Erythroblast (primary cell): ENCODE measurements around the gene SCAI.
"Not testable (repeated sequence)": the region's sequence is repeated elsewhere in the genome, so short reads cannot be mapped to it uniquely, and the experiment has no call there.

Experiments used
- DNase-seq, 2 experiments: peaks; one replicate each; lab custom pipeline; 2025; lab: John Stamatoyannopoulos, UW
- GATA1 ChIP-seq: IDR thresholded peaks from 2 replicates; pipeline ENCODE4 v1.6.1; 2011; ENCODE audit warnings: low read depth, mild to moderate bottlenecking, control low read depth, low read length, moderate library complexity
- POLR2A ChIP-seq: IDR thresholded peaks from 2 replicates; pipeline ENCODE4 v1.6.1; 2011; ENCODE audit warnings: mild to moderate bottlenecking, low read length

Gene SCAI

DNA sequence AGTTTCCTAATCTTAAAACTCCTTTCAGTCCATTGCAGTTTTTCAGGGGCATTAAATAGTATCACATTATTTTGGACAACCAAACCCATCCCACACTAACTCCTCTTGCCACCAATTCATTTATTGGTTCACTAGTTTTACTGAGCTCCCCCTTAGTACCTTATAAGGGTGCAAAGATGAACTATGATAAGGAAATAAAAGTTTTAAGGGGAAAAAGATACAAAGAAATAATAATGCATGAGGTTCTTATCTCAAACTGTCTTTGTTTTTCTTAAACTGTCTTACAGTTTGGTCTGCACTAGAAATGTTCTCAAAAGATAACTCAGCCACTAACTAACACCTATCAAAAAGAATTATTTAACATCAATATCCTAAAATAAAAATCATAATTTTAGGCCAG is 8.4 kb downstream of the SCAI start:
- no peak for DNase-seq
- TF ChIP-seq GATA1 (no peak), POLR2A (no peak)

DNA sequence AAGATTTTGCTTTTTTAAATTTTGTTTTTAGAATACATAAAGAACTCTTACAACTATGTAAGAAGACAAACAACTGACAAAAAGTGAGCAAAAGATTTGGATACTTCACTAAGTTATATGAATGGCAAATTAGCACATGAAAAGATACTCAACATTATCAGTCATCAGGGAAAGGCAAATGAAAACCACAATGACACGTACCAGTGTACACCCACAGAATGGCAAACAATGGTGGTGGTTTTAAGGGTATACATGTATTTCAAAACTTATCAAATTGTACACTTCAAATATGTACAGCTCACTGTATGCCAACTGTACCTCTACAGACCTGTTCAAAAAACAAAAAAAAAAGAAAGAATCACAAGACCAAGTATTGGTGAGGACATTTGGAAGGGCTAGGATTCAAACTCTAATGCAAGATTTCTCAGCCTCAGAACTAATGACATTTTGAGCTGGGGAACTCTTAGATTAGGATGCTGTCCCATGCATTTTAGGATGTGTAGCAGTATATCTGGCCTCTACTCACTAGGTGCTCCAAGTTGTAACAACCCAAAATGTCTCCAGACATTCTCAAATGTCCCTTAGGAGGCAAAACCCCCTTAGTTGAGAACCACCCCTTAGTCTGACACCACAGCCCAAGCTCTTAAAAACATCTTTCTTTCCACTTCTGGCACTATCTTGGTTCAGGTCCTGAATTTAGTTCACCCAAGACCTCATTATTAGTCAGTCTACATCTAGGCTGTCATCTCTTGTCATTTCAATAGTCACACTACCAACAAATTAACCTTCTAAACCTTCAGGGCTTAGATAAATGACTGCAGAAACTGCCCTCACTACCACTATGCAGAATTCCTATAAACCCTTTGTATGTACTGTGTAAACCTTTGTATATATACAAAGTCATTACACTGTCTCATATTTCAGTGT is 9.7 kb downstream of the SCAI start:
- DNase-seq = no peak
- no peak for TF ChIP-seq POLR2A
- no peak for TF ChIP-seq GATA1

DNA sequence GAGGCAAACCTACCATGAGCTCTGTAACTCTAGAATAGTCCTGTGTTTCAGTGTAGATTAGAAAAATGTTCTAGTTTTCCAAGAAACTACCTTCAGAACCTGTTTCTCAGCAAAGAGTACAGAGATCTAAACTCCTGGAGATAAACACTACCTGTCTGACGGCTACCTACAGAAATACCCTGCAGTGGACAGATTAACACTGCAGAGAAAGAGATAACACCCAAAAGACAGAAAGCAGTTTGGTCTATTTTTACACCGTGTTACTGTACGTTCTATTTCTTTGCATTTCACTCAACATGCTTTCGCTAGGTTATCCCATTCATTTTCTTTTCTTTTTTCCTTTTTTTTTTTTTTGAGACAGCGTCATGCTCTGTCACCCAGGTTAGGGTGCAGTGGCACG is 11.6 kb downstream of the SCAI start:
- no peak for TF ChIP-seq POLR2A
- no peak for TF ChIP-seq GATA1

DNA sequence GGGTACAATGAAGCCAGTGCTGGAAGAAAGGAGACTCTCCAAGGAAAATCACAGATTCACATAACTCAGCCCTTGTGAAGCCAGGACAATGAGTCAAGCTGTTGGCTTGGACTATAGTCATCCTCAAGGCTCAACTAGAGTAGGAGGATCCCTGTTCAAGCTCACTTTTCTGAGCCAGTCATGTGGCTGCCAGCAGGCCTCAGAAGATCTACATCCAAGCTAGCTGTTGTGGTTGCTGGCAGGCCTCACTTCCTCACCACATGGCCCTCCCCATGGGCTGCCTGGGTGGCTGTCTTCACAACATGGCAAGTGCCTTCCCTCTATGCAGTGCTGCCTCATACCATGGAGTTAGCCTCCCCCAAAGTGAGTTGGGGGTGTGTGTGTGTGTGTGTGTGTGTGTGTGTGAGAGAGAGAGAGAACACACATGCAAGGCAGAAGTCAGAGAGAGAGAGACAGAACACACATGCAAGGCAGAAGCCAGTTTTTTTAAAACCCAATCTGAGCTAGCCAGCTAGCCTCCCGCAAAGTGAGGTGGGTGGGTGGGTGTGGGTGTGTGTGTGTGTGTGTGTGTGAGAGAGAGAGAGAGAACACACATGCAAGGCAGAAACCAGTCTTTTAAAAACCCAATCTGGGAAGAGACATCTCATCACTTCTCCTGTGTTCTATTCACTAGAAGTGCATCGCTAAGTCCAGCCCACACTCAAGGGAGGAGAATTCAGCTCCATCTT is 17.1 kb downstream of the SCAI start:
- no peak for TF ChIP-seq GATA1
- TF ChIP-seq POLR2A = no peak
- DNase-seq = peak; percentile 20 to 30

More for the DNA sequence above, 11.6 kb downstream of the SCAI start:
- DNase-seq = no peak

DNA sequence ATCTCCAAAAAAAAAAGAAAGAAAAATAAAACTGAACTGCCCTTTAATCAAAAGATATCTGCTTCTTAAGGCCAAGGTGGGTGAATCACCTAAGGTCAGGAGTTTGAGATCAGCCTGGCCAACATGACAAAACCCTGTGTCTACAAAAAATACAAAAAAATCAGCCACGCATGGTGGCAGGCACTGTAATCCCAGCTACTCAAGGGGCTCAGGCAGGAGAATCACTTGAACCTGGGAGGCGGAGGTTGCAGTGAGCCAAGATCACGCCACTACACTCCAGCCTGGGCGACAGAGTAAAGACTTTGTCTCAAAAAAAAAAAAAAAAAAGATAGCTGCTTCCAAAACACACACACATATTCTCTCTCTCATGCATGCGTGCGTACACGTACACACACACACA is 17.8 kb downstream of the SCAI start:
- DNase-seq = no peak
- TF ChIP-seq POLR2A = no peak
- no peak for TF ChIP-seq GATA1

DNA sequence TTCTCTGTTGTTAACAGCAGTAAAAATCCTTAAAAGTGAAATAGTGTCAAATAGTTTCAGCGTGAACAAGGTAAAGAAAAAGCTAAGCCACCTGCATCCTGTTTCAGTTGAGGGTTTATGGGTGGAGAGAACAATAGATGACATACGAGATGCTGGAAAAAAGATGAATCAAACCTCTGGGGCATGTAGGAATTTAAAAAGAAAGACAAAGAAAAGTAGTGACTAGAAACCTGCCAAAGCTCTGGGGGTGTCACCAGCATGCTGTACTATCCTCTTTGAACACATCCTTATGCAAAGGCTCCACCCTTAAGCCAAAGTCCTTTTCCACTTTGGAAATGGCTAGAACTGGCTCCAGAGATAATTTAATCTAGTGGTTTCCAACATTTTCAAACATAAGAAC is 22.2 kb downstream of the SCAI start:
- TF ChIP-seq GATA1 (no peak), POLR2A (no peak)
- DNase-seq = no peak

DNA sequence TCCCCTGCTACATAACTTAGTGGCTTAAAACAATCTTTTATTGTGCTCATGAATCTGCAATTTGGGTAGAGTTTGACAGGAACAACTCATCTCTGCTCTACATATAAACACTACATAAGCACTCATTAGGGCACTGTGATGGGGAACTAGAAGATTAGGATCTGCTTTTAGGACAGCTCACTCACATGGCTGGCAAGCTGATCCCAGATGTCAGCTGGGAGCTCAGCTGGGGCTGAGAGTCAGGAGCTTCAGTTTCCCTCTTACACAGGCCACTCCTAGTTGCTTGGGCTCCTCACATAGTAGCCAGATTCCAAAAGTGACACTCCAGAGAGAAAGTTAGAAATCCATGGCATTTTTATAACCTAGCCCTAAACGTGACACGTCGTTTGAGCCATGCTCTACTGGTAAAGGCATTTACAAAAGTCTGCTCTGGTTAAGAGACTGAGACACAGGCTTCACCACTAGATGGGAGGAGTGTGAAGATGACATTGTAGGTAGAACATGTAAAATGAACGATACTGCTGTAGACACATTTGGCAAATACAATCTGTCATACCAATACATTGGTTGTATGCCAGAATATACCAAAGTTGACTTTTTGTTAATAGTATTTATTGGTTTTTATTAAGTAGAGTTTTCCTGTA is 23.6 kb downstream of the SCAI start:
- peak; percentile 23 to 24 for DNase-seq
- TF ChIP-seq GATA1 (no peak), POLR2A (no peak)

DNA sequence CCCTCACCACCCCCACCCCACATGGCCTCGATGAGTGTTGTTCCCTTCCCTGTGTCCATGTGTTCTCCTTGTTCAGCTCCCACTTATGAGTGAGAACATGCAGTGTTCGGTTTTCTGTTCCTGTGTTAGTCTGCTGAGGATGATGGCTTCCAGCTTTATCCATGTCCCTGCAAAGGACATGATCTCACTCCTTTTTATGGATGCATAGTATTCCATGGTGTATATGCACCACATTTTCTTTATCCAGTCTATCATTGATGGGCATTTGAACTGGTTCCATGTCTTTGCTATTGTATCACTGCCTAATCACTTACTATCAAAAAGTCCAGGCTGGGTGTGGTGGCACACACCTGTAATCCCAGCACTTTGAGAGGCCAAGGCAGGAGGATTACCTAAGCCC is 24.6 kb downstream of the SCAI start:
- DNase-seq = not testable (repeated sequence)

DNA sequence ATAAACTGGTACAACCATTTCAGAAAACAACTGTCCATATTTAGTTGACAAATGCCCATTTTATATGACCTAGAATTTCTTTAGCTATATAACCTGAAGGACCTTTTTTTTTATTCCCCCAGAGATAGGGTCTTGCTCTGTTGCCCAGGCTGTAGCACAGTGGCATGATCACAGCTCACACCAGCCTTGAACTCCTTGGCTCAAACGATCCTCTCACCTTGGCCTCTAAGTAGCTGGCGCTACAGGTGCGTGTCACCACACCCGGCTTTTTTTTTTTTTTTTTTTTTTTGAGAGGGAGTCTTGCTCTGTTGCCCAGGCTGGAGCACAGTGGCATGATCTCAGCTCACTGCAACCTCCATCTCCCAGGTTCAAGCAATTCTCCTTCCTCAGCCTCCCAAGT is 28.8 kb downstream of the SCAI start:
- DNase-seq = not testable (repeated sequence)

DNA sequence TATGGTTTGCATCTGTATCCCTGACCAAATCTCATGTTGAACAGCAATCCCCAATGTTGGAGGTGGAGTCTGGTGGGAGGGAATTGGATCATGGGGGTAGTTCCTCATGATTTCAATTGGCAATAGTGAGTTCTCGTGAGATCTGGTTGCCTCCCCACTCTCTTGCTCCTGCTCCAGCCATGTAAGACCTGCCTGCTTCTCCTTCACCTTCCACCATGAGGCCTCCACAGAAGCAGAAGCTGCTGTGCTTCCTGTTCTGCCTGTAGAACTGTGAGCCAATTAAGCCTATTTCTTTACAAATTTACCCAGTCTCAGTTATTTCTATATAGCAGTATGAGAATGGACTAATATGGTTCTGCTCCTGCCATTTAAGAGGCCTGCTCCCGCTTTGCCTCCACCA is 32.9 kb downstream of the SCAI start:
- no peak for DNase-seq
- TF ChIP-seq POLR2A = no peak

DNA sequence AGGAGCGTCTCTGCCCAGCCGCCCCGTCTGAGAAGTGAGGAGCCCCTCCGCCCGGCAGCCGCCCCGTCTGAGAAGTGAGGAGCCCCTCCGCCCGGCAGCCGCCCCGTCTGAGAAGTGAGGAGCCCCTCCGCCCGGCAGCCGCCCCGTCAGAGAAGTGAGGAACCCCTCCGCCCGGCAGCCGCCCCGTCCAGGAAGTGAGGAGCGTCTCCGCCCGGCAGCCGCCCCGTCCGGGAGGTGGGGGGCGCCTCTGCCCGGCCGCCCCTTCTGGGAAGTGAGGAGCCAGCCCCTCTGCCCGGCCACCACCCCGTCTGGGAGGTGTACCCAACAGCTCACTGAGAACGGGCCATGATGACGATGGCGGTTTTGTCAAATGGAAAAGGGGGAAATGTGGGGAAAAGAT is 34.8 kb downstream of the SCAI start:
- not testable (repeated sequence) for DNase-seq

DNA sequence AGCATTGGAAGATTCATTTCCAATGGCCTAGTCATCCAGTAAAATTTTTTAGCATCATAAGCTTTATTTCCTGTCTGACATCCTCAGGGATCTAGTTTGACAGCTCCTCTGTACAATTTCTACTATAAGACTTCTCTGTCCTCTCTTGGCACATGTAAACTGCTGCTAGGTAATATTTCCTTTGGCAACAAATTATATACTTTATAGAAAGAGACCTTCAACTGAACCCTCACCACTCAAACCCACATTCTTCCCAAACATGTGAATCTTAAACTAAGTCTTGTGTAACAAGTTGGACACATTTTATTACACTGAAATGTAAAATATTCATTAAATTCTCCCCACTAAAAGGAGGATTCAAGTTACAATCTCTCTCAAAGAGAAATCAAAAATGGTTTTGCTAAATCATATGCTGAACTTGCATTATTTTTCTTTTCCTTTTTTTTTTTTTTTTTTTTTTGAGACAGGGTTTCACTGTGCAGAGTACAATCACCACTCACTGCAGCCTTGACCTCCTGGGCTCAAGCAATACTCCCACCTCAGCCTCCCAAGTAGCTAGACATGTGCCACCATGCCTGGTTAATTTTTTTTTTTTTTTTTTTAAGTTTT is 36.9 kb downstream of the SCAI start:
- TF ChIP-seq POLR2A (no peak), GATA1 (no peak)
- no peak for DNase-seq

DNA sequence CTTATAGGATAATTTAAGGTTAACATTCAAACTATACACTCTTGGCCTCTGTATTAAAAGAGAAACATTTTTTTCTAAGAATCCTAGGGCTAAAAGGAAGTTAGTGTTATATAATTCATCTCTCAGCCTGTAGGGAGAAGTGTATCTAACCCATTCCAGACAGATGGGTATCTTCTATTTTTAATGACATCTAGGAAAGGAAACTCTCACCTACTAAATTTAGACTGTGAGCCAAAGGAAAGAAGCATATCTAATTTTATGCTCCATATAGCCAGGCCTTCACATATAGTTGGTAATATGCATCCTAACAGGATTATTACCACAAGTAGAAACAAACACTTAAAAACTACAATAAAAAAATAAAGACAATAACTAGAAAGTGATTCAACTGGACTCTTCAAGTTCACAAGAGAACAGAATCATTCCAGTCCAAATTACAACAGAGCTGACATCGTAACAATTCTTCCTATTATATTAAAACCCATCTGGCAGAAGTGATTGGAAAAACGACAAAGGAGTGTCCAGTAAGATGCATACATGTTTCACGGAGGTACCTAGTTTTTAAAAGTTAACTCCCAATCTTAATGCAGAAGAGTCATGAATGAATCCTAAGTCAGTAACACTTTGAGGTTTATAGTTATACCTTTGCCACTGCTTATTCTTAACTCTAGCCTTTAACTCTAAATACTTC is 39.4 kb downstream of the SCAI start:
- no peak for DNase-seq
- TF ChIP-seq POLR2A = no peak
